Neural crest cell (in vitro differentiated cells): ENCODE results near the gene DAP. TPM values are rescaled to one million over a fixed set of nuclear protein-coding genes. Genes with fewer than 3 reads are reported as not detected.
A peak's percentile ranks its signal among the peaks of the same experiment; 100 is the strongest.

Experiments
- DNase-seq: peaks from one replicate; pipeline ENCODE4 v3.0.0; 2021; ENCODE audit warnings: low read depth, mixed read lengths, low spot score
- H3K27ac Mint-ChIP-seq: one replicate; pipeline ENCODE4 v1.8.0; 2021; ENCODE audit warnings: mild to moderate bottlenecking, mixed read lengths; ENCODE audit not compliant: unreplicated experiment
- H3K27me3 Mint-ChIP-seq: 2 replicates; pipeline ENCODE4 v1.8.0; 2021; ENCODE audit warnings: low read depth, mild to moderate bottlenecking, mixed read lengths
- H3K36me3 Mint-ChIP-seq: 2 replicates; pipeline ENCODE4 v1.8.0; 2021; ENCODE audit warnings: low read depth, mild to moderate bottlenecking, mixed read lengths
- H3K4me1 Mint-ChIP-seq: 2 replicates; pipeline ENCODE4 v1.8.0; 2021; ENCODE audit warnings: mixed read lengths
- H3K4me3 Mint-ChIP-seq: one replicate; pipeline ENCODE4 v1.8.0; 2021; ENCODE audit warnings: mild to moderate bottlenecking, mixed read lengths
- H3K9me3 Mint-ChIP-seq: 2 replicates; pipeline ENCODE4 v1.8.0; 2021; ENCODE audit warnings: mixed read lengths
- total RNA-seq: library from RNA; stranded (reverse); gene quantifications from 2 replicates; pipeline ENCODE4 v1.2.1, GENCODE V29; 2021
- TF ChIP-seq, protein P1 (sequence below): fragments of 200-600 bp; sonication (generic); conservative IDR thresholded peaks from 2 replicates; pipeline ENCODE4 v1.5.0; 2021; ENCODE audit warnings: antibody characterized with exemption, mild to moderate bottlenecking

DAP gene
- total RNA-seq, 1 donor from 2014 or later = 107 TPM

DNA sequence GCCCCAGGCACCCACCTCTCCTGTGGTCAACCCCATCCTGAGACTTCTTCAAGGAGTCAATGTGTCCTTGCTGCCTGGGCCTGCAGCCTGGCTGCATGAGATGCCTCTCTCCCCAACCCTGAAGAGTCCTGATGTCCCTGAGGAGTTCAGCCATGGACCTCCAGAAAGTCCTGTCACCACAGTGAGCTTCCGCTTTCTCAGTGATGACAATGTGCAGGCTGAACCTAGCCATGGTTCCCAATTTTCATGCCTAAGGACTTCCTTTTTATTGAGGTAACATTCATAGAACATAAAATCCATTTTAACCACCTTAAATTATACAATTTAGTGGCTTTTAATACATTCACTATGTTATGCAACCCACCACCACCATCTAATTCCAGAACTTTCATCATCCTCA is 29.1 kb downstream of the DAP start:
- peak overlapping the region; percentile 6 for H3K27ac Mint-ChIP-seq
- no peaks in the 10 kb centered on the region for H3K27me3 Mint-ChIP-seq
- H3K36me3 Mint-ChIP-seq = peaks cover 10% of the 10 kb centered on the region
- H3K9me3 Mint-ChIP-seq = no peaks in the 10 kb centered on the region
- no peaks in the 10 kb centered on the region for H3K4me1 Mint-ChIP-seq
- DNase-seq = no peak
- H3K4me3 Mint-ChIP-seq = no peak overlapping the region
- TF ChIP-seq, protein P1, sequence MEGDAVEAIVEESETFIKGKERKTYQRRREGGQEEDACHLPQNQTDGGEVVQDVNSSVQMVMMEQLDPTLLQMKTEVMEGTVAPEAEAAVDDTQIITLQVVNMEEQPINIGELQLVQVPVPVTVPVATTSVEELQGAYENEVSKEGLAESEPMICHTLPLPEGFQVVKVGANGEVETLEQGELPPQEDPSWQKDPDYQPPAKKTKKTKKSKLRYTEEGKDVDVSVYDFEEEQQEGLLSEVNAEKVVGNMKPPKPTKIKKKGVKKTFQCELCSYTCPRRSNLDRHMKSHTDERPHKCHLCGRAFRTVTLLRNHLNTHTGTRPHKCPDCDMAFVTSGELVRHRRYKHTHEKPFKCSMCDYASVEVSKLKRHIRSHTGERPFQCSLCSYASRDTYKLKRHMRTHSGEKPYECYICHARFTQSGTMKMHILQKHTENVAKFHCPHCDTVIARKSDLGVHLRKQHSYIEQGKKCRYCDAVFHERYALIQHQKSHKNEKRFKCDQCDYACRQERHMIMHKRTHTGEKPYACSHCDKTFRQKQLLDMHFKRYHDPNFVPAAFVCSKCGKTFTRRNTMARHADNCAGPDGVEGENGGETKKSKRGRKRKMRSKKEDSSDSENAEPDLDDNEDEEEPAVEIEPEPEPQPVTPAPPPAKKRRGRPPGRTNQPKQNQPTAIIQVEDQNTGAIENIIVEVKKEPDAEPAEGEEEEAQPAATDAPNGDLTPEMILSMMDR = no peak

DNA sequence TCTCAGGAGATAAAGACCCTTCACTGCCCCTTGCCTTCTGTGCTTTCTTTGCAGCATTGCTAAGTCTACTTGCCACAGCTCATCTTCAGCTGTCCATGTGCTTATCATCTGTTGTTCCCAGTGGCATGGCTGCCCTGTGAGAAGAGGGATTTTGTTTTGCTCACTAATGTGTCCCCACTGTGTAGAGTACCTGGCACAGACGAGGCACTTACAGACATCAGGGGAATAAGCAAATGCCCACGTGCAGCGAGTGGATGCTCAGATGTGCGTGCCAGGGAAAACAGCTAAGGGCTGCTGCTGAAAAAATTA is 31.0 kb downstream of the DAP start:
- TF ChIP-seq, protein P1 = no peak
- peak overlapping the region; percentile 19 for H3K27ac Mint-ChIP-seq
- H3K36me3 Mint-ChIP-seq = peaks cover 13% of the 10 kb centered on the region
- H3K9me3 Mint-ChIP-seq = no peaks in the 10 kb centered on the region
- no peaks in the 10 kb centered on the region for H3K27me3 Mint-ChIP-seq
- no peaks in the 10 kb centered on the region for H3K4me1 Mint-ChIP-seq
- no peak overlapping the region for H3K4me3 Mint-ChIP-seq
- DNase-seq = no peak

DNA sequence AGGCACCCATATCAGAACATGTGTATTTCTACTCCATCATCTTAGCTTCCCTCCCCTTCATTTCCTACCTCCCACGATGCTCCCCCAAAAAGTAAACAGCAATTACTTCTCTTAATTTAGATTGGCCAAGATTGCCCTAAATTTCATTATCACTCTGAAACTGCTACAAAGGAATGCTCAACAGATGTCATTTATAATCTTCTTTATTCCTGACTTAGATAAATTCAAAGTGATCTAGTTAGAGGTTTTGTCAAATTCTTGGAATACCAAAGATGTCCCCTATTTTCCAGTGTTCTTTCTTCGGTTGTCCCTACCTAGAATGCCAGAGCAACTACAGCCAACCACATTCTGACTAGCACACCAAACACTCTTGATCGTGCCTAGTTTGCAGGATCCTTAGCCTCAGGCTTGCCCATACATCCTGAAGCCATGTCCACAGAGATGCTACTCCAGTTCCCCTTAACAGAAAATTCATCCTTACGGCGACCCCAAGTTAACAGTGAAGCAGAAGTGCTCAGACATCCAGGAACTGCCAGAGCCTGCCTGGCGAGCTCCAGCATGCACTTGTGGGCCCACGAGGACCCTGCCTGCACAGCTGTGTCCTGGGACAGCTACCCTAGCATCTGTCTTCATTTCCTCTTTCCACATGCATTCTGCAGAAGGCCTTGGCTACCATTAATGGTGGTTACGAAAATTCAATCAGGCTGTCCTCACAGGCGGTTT is 31.6 kb downstream of the DAP start:
- H3K4me1 Mint-ChIP-seq = no peaks in the 10 kb centered on the region
- H3K36me3 Mint-ChIP-seq = peaks cover 13% of the 10 kb centered on the region
- H3K27ac Mint-ChIP-seq = no peak overlapping the region
- TF ChIP-seq, protein P1 = no peak
- DNase-seq = no peak
- no peak overlapping the region for H3K4me3 Mint-ChIP-seq
- no peaks in the 10 kb centered on the region for H3K9me3 Mint-ChIP-seq
- H3K27me3 Mint-ChIP-seq = no peaks in the 10 kb centered on the region

DNA sequence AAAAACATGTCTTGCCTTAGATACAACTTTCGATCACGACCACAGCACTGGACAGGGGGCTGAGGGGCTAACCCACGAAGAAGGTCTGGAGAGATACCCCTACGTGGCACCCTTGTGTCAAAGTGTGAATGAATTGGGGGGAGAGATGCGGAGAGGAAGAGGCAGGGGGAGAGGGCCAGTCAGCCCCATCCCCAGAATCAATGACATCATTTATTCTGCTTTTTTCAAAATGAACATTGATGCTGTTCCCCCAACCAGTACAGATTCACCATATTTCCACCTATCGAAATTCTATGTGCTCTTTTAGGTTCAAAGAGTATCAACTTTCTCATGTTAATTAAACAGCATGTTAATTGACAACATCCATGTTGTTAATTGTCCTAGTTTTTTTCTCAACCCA is 32.4 kb downstream of the DAP start:
- H3K4me3 Mint-ChIP-seq = no peak overlapping the region
- no peaks in the 10 kb centered on the region for H3K9me3 Mint-ChIP-seq
- H3K27ac Mint-ChIP-seq = no peak overlapping the region
- H3K27me3 Mint-ChIP-seq = no peaks in the 10 kb centered on the region
- no peaks in the 10 kb centered on the region for H3K4me1 Mint-ChIP-seq
- H3K36me3 Mint-ChIP-seq = peaks cover 13% of the 10 kb centered on the region
- no peak for DNase-seq
- TF ChIP-seq, protein P1 = no peak

DNA sequence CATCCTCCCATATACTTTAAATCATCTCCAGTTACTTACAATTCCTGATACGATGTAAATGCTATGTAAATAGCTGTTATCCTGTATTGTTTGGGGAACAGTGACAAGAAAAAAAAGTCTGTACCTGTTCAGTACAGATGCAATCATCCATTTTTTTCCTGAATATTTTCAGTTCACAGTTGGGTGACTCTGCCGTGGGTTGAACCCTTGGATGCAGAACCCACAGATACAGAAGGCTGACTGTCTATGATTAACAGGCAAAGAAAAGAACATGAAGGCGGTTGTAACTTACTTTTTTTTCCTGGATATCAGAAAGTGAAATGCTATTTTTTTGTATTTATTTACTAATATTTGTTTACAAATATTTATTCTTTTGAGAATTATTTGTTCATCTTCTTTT is 33.2 kb downstream of the DAP start:
- Mint-ChIP-seq H3K36me3 (peaks cover 11% of the 10 kb centered on the region), H3K27me3 (no peaks in the 10 kb centered on the region), H3K9me3 (no peaks in the 10 kb centered on the region), H3K27ac (no peak overlapping the region), H3K4me1 (no peaks in the 10 kb centered on the region), H3K4me3 (no peak overlapping the region)
- TF ChIP-seq, protein P1 = no peak
- no peak for DNase-seq
